ENCODE measurements around the gene ETS2. TPM values are rescaled to one million over a fixed set of nuclear protein-coding genes. Genes with fewer than 3 reads are reported as not detected.

The ETS2 gene
- total and polyA plus RNA-seq, 10 of the 15 experiments (the other 5 are each of a cell fraction or from before 2014, with no cell fraction given) = 0.52 to 8.6 (median 3.8) TPM

DNA sequence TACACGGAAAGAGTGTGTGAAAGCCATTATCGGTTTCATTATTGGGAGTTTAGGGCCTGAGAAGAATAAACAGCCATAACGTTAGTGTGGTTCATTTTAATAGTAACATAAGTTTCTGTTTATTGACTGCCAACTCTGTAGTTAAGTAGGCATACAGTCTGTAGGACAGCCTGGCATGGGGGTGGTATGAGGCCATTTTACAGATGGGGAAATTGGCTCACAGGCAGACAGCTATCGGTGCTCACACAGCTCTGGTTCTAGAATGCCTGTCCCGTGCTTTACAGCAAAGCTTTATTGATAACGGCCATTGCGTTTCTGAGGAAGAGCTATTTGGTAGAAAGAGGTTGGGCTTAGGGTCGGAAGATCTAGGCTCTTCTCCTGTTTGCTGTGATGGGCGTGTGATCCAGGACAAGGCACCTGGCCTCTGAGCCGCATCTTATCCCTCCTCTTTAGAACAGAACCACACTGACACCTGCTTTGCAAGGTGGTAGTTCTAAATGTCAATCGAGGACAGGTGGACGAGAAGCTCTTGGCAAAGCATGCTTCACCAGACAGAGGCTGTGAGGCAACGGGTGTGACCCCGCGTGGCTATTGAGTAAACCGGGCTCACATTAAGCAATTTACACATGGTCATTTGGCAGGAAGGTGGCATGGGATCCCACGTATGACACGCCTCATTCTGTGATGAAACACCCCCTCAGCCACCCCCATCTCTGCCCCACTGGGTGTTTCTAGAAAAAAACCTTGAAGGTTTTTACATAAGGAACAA lies 14.9 kb downstream of the ETS2 start:
- ChIA-PET CTCF (interaction anchor here (1.0 kb wide), 1 partner anchor 11 kb away, joined by 3 read pairs; no protein-coding TSS in a partner anchor), RAD21 (ENCODE audit: unreplicated experiment) (no interaction called here), POLR2A (no interaction called here), SMC1A (ENCODE audit: uncharacterized antibody, unreplicated experiment) (interaction anchor here (0.9 kb wide), 1 partner anchor 86 kb away, joined by 3 read pairs; no protein-coding TSS in a partner anchor)
- no peaks in the 10 kb centered on the region for H3K27me3 ChIP-seq (replicated peaks in 1 of 2; ENCODE audit: control insufficient read depth in 2 of 2, insufficient read depth in 2 of 2, low read length in 1 of 2)
- no peak for FAIRE-seq
- no peak overlapping the region for H2AFZ ChIP-seq (ENCODE audit: control insufficient read depth, low read depth, low read length)
- no peaks in the 10 kb centered on the region; the same call in 2 of the 3 replicates for H3K9me3 ChIP-seq (replicated peaks; ENCODE audit: control insufficient read depth, insufficient read depth, low read length)
- H3K9ac ChIP-seq (ENCODE audit: control insufficient read depth, insufficient read depth, low read length) = no peak overlapping the region
- no peak for ATAC-seq
- intact Hi-C loops (cut with micrococcal nuclease; ENCODE audit: unreplicated experiment) = no loop called here
- no peak overlapping the region for H3K4me3 ChIP-seq
- 88% methylated on average over 18 of the region's 18 CpGs for WGBS (ENCODE audit: insufficient coverage, insufficient replicate concordance, low lambda C conversion rate, missing lambda C conversion rate)
- in situ Hi-C loops (cut with MboI) = no loop called here
- no peak overlapping the region for H3K4me2 ChIP-seq (ENCODE audit: control insufficient read depth, insufficient read depth)
- peaks cover 26 to 30% of the 10 kb centered on the region in 2 experiments for H3K36me3 ChIP-seq (ENCODE audit: control insufficient read depth in 2 of 2, insufficient read depth in 2 of 2, low read length in 1 of 2)
- H3K4me1 ChIP-seq (ENCODE audit: control insufficient read depth, insufficient read depth, low read length) = no peaks in the 10 kb centered on the region
- DNase-seq (ENCODE audit: low read depth, low spot score) = no peak
- no peak overlapping the region for H3K27ac ChIP-seq (ENCODE audit: control insufficient read depth, insufficient read depth)
- no peaks in the 10 kb centered on the region for H4K20me1 ChIP-seq (ENCODE audit: control insufficient read depth, insufficient read depth)
- no peaks in the 10 kb centered on the region for H3K79me2 ChIP-seq (ENCODE audit: control insufficient read depth, insufficient read depth, low read length)
- no TSS peak for BruUV-seq (replicated peaks)
- no peak for TF ChIP-seq NR2C1 (IDR thresholded peaks at IDR 0.05)
- TF ChIP-seq SPI1 (IDR thresholded peaks at IDR 0.05; ENCODE audit: borderline replicate concordance, insufficient read depth, low read depth, low read length) = no peak
- TF ChIP-seq MEF2A (IDR thresholded peaks at IDR 0.05; ENCODE audit: insufficient read depth, low read depth, low read length) = no peak
- TF ChIP-seq, protein P1, sequence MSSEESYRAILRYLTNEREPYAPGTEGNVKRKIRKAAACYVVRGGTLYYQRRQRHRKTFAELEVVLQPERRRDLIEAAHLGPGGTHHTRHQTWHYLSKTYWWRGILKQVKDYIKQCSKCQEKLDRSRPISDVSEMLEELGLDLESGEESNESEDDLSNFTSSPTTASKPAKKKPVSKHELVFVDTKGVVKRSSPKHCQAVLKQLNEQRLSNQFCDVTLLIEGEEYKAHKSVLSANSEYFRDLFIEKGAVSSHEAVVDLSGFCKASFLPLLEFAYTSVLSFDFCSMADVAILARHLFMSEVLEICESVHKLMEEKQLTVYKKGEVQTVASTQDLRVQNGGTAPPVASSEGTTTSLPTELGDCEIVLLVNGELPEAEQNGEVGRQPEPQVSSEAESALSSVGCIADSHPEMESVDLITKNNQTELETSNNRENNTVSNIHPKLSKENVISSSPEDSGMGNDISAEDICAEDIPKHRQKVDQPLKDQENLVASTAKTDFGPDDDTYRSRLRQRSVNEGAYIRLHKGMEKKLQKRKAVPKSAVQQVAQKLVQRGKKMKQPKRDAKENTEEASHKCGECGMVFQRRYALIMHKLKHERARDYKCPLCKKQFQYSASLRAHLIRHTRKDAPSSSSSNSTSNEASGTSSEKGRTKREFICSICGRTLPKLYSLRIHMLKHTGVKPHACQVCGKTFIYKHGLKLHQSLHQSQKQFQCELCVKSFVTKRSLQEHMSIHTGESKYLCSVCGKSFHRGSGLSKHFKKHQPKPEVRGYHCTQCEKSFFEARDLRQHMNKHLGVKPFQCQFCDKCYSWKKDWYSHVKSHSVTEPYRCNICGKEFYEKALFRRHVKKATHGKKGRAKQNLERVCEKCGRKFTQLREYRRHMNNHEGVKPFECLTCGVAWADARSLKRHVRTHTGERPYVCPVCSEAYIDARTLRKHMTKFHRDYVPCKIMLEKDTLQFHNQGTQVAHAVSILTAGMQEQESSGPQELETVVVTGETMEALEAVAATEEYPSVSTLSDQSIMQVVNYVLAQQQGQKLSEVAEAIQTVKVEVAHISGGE (CRISPR knock-in tag; IDR thresholded peaks at IDR 0.05) = no peak
- TF ChIP-seq ATF2 (IDR thresholded peaks at IDR 0.05; ENCODE audit: low read length) = no peak
- TF ChIP-seq IKZF2 (IDR thresholded peaks at IDR 0.05) = no peak
- TF ChIP-seq KLF5 (IDR thresholded peaks at IDR 0.05; ENCODE audit: partially characterized antibody) = no peak
- no peak for TF ChIP-seq NBN (IDR thresholded peaks at IDR 0.05)
- no peak for TF ChIP-seq POLR2AphosphoS2 (IDR thresholded peaks at IDR 0.05; ENCODE audit: low read depth, low read length)
- TF ChIP-seq NKRF (conservative IDR thresholded peaks at IDR 0.05) = no peak
- TF ChIP-seq ZNF274 (IDR thresholded peaks at IDR 0.05; ENCODE audit: insufficient read depth, insufficient read length) = no peak
- no peak for TF ChIP-seq ZBED1 (IDR thresholded peaks at IDR 0.05; ENCODE audit: borderline replicate concordance)
- TF ChIP-seq HDAC6 (IDR thresholded peaks at IDR 0.05; ENCODE audit: unreplicated experiment) = no peak
- TF ChIP-seq, protein P2, sequence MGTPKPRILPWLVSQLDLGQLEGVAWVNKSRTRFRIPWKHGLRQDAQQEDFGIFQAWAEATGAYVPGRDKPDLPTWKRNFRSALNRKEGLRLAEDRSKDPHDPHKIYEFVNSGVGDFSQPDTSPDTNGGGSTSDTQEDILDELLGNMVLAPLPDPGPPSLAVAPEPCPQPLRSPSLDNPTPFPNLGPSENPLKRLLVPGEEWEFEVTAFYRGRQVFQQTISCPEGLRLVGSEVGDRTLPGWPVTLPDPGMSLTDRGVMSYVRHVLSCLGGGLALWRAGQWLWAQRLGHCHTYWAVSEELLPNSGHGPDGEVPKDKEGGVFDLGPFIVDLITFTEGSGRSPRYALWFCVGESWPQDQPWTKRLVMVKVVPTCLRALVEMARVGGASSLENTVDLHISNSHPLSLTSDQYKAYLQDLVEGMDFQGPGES (IDR thresholded peaks at IDR 0.05) = no peak
- no peak for TF ChIP-seq EGR1 (IDR thresholded peaks at IDR 0.05; ENCODE audit: borderline replicate concordance in 1 of 2, low read depth in 2 of 2, low read length in 2 of 2)
- no peak for TF ChIP-seq NFIC (IDR thresholded peaks at IDR 0.05; ENCODE audit: low read depth, low read length)
- TF ChIP-seq HDAC2 (IDR thresholded peaks at IDR 0.05) = no peak
